Bronchial epithelial cell (primary cell): ENCODE measurements around the gene PIEZO1. TPM values are rescaled to one million over a fixed set of nuclear protein-coding genes. Genes with fewer than 3 reads are reported as not detected.

Source experiments
- DNase-seq: peaks from one replicate; pipeline ENCODE4 v3.0.0-alpha.2; 2010; ENCODE audit warnings: low read depth
- FAIRE-seq: peaks from 2 replicates; lab custom pipeline; 2011; peaks lifted over from hg19 to GRCh38; lab: Jason Lieb, UNC
- H3K27me3 ChIP-seq: 2 replicates; pipeline ENCODE4 v1.5.1; 2011; ENCODE audit warnings: low read length; ENCODE audit not compliant: control insufficient read depth, insufficient read depth
- H3K36me3 ChIP-seq: 2 replicates; pipeline ENCODE4 v1.5.1; 2011; ENCODE audit warnings: low read length; ENCODE audit not compliant: control insufficient read depth, insufficient read depth
- H3K4me3 ChIP-seq: 2 replicates; pipeline ENCODE4 v1.5.1; 2011; ENCODE audit warnings: mild to moderate bottlenecking, low read depth, low read length, control low read depth
- CTCF ChIP-seq: IDR thresholded peaks from 2 replicates; pipeline ENCODE4 v1.5.1; 2011; ENCODE audit warnings: mild to moderate bottlenecking, moderate library complexity, low read length, control low read depth, inconsistent platforms; ENCODE audit not compliant: insufficient read depth, severe bottlenecking
- total RNA-seq: library from RNA; depleted of rRNA; stranded (reverse); fragments of >200 nt; gene quantifications from 2 replicates; pipeline ENCODE4 v1.2.1, GENCODE V29; 2014

The PIEZO1 gene
- total RNA-seq, 1 donor from 2014 or later, result 98.2 TPM

- Histone ChIP-seq H3K36me3 (peaks cover 53% of the 10 kb centered on the region), H3K27me3 (no peaks in the 10 kb centered on the region), H3K4me3 (no peak overlapping the region)
- TF ChIP-seq CTCF, result no peak
- FAIRE-seq, result no peak
- no peak for DNase-seq
These were observed 66.8 kb downstream of the PIEZO1 start for GRCh38 chr16:88718178-88718577.

- no peak for FAIRE-seq
- Histone ChIP-seq H3K4me3 (no peak overlapping the region), H3K27me3 (no peaks in the 10 kb centered on the region), H3K36me3 (peaks cover 44% of the 10 kb centered on the region)
- no peak for DNase-seq
- TF ChIP-seq CTCF, result no peak
These were observed 68.4 kb downstream of the PIEZO1 start for GRCh38 chr16:88716601-88717001.

- Histone ChIP-seq H3K27me3 (no peaks in the 10 kb centered on the region), H3K36me3 (peaks cover 42% of the 10 kb centered on the region), H3K4me3 (no peak overlapping the region)
- FAIRE-seq, result no peak
- TF ChIP-seq CTCF, result no peak
- no peak for DNase-seq
These were observed 68.8 kb downstream of the PIEZO1 start for GRCh38 chr16:88716201-88716600.

- Histone ChIP-seq H3K4me3 (no peak overlapping the region), H3K36me3 (peaks cover 35% of the 10 kb centered on the region), H3K27me3 (no peaks in the 10 kb centered on the region)
- DNase-seq, result no peak
- no peak for TF ChIP-seq CTCF
- FAIRE-seq, result no peak
These were observed 69.5 kb downstream of the PIEZO1 start for GRCh38 chr16:88715312-88716190.

GRCh38 chr16:88714420-88715302, 70.4 kb downstream of the PIEZO1 start:
- DNase-seq (no peak), FAIRE-seq (no peak)
- TF ChIP-seq CTCF, result no peak
- Histone ChIP-seq H3K27me3 (no peaks in the 10 kb centered on the region), H3K36me3 (peaks cover 33% of the 10 kb centered on the region), H3K4me3 (no peak overlapping the region)
